HepG2 (cell line): Measurements from ENCODE around the gene HIBADH. TPM values are rescaled to one million over a fixed set of nuclear protein-coding genes. Genes with fewer than 3 reads are reported as not detected.

Experiments
- ATAC-seq: fragments of 200-7000 bp; cut with Tn5 transposase; 3 replicates; pipeline ENCODE4 v1.9.1; 2020; ENCODE audit warnings: mild to moderate bottlenecking, moderate library complexity
- BruUV-seq: library from RNA; stranded (reverse); fragments of 400-500 nt; replicated peaks from 2 replicates; lab custom pipeline; 2021; lab: Mats Ljungman, UMichigan
- CTCF ChIA-PET: fragments of 300-600 bp; formaldehyde crosslinking; extraction: SDS; loops from one replicate; lab custom pipeline; 2021; ENCODE audit warnings: low total read pairs, inconsistent platforms, low intra/inter-chr PET ratio; lab: Yijun Ruan, JAX
- POLR2A ChIA-PET: fragments of 350-600 bp; sonication (Branson Sonifier 250); formaldehyde crosslinking; loops from one replicate; lab custom pipeline; 2020; ENCODE audit warnings: antibody characterized with exemption, inconsistent platforms; lab: Yijun Ruan, JAX
- DNase-seq: peaks from one replicate; pipeline ENCODE4 v3.0.0-alpha.2; 2015; ENCODE audit warnings: low spot score
- FAIRE-seq: peaks from 3 replicates; lab custom pipeline; 2011; peaks lifted over from hg19 to GRCh38; lab: Jason Lieb, UNC
- H2AFZ ChIP-seq: one replicate; pipeline ENCODE4 v1.6.1; 2011; ENCODE audit warnings: low read length, inconsistent platforms
- H3K27ac ChIP-seq: fragments of 300-600 bp; 3 replicates; pipeline ENCODE4 v1.8.0; 2011; ENCODE audit warnings: mixed run types, mild to moderate bottlenecking, mixed read lengths, low read length, inconsistent platforms; ENCODE audit not compliant: insufficient read depth; ENCODE audit errors: extremely low read length
- H3K27me3 ChIP-seq, 2 experiments: fragments of 200-600 bp in 1 of 2; 2 replicates in 1 of 2; 3 replicates in 1 of 2; pipeline versions ENCODE4 v1.6.0 to v1.8.0; 2011; ENCODE audit warnings: low read length in 2 of 2, mild to moderate bottlenecking in 2 of 2, moderate library complexity in 2 of 2, inconsistent platforms in 1 of 2; ENCODE audit not compliant: insufficient read depth in 2 of 2, control insufficient read depth in 1 of 2
- H3K36me3 ChIP-seq, 2 experiments: fragments of 200-600 bp in 1 of 2; replicated peaks in 1 of 2; 2 replicates in 1 of 2; 3 replicates in 1 of 2; pipeline versions ENCODE4 v1.5.1 to v1.8.0; 2011; ENCODE audit warnings: low read length in 2 of 2, inconsistent platforms in 1 of 2; ENCODE audit not compliant: insufficient read depth in 2 of 2, control insufficient read depth in 1 of 2
- H3K4me1 ChIP-seq: 2 replicates; pipeline ENCODE4 v1.5.1; 2012; ENCODE audit warnings: low read length, inconsistent platforms; ENCODE audit not compliant: insufficient read depth
- H3K4me2 ChIP-seq: 2 replicates; pipeline ENCODE4 v1.6.0; 2011; ENCODE audit warnings: low read depth, low read length, inconsistent platforms
- H3K4me3 ChIP-seq, 3 experiments: fragments of 200-600 bp in 1 of 3; sonication (generic), shearing (Covaris generic) in 1 of 3; replicated peaks in 1 of 3; 2 replicates each; pipeline ENCODE4 v1.5.1; 2011 to 2016; ENCODE audit warnings: low read length in 3 of 3, inconsistent platforms in 2 of 3, low read depth in 2 of 3, mild to moderate bottlenecking in 2 of 3, control low read depth in 1 of 3, mixed read lengths in 1 of 3; ENCODE audit not compliant: insufficient read depth in 1 of 3
- H3K79me2 ChIP-seq: one replicate; pipeline ENCODE4 v1.6.1; 2011; ENCODE audit warnings: low read length, inconsistent platforms; ENCODE audit not compliant: insufficient read depth
- H3K9ac ChIP-seq: 2 replicates; pipeline ENCODE4 v1.6.0; 2011; ENCODE audit warnings: mild to moderate bottlenecking, low read depth, low read length, inconsistent platforms; ENCODE audit not compliant: insufficient read depth
- H3K9me3 ChIP-seq: 2 replicates; pipeline ENCODE4 v1.5.1; 2012; ENCODE audit warnings: mild to moderate bottlenecking, low read length
- H4K20me1 ChIP-seq: 2 replicates; pipeline ENCODE4 v1.6.0; 2011; ENCODE audit warnings: inconsistent platforms, mild to moderate bottlenecking, low read length, moderate library complexity; ENCODE audit not compliant: insufficient read depth
- ETV5 ChIP-seq: IDR thresholded peaks from 2 replicates; pipeline ENCODE4 v1.6.1; 2018; ENCODE audit warnings: missing biosample characterization, missing genetic modification reagents, inconsistent platforms, borderline replicate concordance
- HNRNPH1 ChIP-seq: fragments of 200-400 bp; formaldehyde crosslinking; optimal IDR thresholded peaks from 2 replicates; pipeline ENCODE3; 2017; ENCODE audit warnings: mild to moderate bottlenecking, low read depth, low read length
- NFKBIZ ChIP-seq: IDR thresholded peaks from 2 replicates; pipeline ENCODE4 v1.6.1; 2018; ENCODE audit warnings: missing genetic modification reagents, missing compliant biosample characterization
- PCBP2 ChIP-seq: fragments of 200-400 bp; formaldehyde crosslinking; optimal IDR thresholded peaks from 2 replicates; pipeline ENCODE3; 2018; ENCODE audit warnings: low read length, low read depth; ENCODE audit not compliant: poor library complexity, severe bottlenecking
- ZC3H4 ChIP-seq: sonication (generic); formaldehyde crosslinking; IDR thresholded peaks from 2 replicates; pipeline ENCODE4 v1.4.0; 2020; ENCODE audit warnings: missing genetic modification reagents, borderline replicate concordance
- ZFYVE20 ChIP-seq: sonication (generic); formaldehyde crosslinking; IDR thresholded peaks from 2 replicates; pipeline ENCODE4 v1.8.0; 2023; ENCODE audit warnings: low read depth, mild to moderate bottlenecking, moderate library complexity, missing genetic modification reagents, borderline replicate concordance
- ZNF317 ChIP-seq: sonication (generic); formaldehyde crosslinking; IDR thresholded peaks from 2 replicates; pipeline ENCODE4 v1.5.0; 2020; ENCODE audit warnings: mild to moderate bottlenecking, missing genetic modification reagents
- WGBS: methylation state at CpG from one replicate; pipeline ENCODE4 v1.1.6; 2017; ENCODE audit warnings: low lambda C conversion rate; 5-methylcytosine and 5-hydroxymethylcytosine counted together
- in situ Hi-C: cut with HindIII; loops from 2 replicates; pipeline ENCODE4 v1.10.0; 2017; ENCODE audit warnings: low pct_unique_long_range_greater_than_20kb; ENCODE audit not compliant: extremely low pct_ligation_motif_present
- intact Hi-C: fragments of 100-400 bp; cut with micrococcal nuclease; formaldehyde crosslinking; loops from one replicate; pipeline ENCODE4 v1.10.0; 2022; ENCODE audit not compliant: unreplicated experiment
- polyA plus RNA-seq, 8 experiments: library from polyadenylated mRNA; depleted of rRNA in 3 of 8; stranded (reverse) in 7 of 8; unstranded in 1 of 8; fragments of >200 nt; fragmentation: Illumina TruSeq in 4 of 8; extraction: Trizol in 4 of 8; gene quantifications; 2 replicates each; pipeline versions ENCODE4 v1.2.1 to v1.2.3, GENCODE V29; 2011 to 2016; ENCODE audit warnings: low read depth in 4 of 8, missing spikeins in 1 of 8, mixed read lengths in 1 of 8; ENCODE audit not compliant: insufficient read depth in 1 of 8
- total RNA-seq, 5 experiments: library from RNA; depleted of rRNA; stranded (reverse); fragments of >200 nt; fragmentation: Illumina TruSeq; extraction: Trizol; gene quantifications; 2 replicates each; pipeline ENCODE4 v1.2.3, GENCODE V29; 2016; ENCODE audit warnings: low read depth in 1 of 5
- TF ChIP-seq, protein P1 (sequence below): sonication (generic); formaldehyde crosslinking; IDR thresholded peaks from 2 replicates; pipeline ENCODE4 v1.4.0; 2020; ENCODE audit warnings: mild to moderate bottlenecking, missing genetic modification reagents, borderline replicate concordance

The HIBADH gene
- total and polyA plus RNA-seq, 2 of the 13 experiments (the other 11 are each of a cell fraction or from before 2014, with no cell fraction given): 49.9 to 59.5 TPM

DNA sequence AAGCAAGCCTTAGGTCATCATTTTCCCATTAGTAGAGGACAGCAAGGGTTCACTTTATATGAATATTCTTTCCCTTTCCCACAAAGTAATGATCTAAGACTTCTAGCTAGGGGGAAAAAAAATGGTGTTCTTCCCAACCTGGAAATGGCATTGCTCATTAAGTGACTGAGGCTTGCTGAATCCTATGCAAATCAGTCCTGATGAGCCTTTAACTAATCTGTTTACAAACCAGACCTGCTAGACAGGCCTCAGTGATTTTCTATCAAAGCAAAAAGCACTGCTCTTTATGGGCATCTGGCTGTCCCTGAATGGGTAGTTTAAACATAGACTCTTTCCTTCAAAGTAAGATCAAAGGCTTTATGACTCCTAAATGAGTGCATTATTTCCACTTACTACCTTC, 146.3 kb downstream of the HIBADH start (continued):
- TF ChIP-seq ZFYVE20 (CRISPR knock-in tag) (no peak), NFKBIZ (no peak), ZC3H4 (no peak), PCBP2 (no peak), HNRNPH1 (no peak), ZNF317 (CRISPR knock-in tag) (no peak)
- TF ChIP-seq, protein P1, sequence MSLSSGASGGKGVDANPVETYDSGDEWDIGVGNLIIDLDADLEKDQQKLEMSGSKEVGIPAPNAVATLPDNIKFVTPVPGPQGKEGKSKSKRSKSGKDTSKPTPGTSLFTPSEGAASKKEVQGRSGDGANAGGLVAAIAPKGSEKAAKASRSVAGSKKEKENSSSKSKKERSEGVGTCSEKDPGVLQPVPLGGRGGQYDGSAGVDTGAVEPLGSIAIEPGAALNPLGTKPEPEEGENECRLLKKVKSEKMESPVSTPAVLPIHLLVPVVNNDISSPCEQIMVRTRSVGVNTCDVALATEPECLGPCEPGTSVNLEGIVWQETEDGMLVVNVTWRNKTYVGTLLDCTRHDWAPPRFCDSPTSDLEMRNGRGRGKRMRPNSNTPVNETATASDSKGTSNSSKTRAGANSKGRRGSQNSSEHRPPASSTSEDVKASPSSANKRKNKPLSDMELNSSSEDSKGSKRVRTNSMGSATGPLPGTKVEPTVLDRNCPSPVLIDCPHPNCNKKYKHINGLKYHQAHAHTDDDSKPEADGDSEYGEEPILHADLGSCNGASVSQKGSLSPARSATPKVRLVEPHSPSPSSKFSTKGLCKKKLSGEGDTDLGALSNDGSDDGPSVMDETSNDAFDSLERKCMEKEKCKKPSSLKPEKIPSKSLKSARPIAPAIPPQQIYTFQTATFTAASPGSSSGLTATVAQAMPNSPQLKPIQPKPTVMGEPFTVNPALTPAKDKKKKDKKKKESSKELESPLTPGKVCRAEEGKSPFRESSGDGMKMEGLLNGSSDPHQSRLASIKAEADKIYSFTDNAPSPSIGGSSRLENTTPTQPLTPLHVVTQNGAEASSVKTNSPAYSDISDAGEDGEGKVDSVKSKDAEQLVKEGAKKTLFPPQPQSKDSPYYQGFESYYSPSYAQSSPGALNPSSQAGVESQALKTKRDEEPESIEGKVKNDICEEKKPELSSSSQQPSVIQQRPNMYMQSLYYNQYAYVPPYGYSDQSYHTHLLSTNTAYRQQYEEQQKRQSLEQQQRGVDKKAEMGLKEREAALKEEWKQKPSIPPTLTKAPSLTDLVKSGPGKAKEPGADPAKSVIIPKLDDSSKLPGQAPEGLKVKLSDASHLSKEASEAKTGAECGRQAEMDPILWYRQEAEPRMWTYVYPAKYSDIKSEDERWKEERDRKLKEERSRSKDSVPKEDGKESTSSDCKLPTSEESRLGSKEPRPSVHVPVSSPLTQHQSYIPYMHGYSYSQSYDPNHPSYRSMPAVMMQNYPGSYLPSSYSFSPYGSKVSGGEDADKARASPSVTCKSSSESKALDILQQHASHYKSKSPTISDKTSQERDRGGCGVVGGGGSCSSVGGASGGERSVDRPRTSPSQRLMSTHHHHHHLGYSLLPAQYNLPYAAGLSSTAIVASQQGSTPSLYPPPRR (CRISPR knock-in tag): no peak

DNA sequence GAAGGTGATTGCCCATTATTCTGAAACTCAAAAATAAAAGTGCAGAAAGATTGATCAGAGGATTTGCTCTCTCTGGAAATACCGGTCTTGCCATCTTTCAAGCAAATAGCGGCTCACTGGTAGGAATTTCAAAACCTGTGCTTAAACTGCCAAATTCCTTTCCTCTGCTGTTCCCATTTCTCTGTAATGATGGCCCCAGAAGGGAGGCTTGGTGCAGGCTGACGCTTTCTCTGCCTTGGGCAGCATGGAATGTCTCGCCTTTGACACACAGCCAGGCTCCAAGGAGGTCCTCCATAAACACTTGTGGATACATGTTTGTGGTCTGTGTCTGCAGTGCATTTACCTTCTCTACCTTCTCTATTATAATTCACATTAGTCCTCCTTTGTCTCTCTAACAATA, 146.8 kb downstream of the HIBADH start:
- no peak overlapping the region for H3K4me2 ChIP-seq
- ChIA-PET POLR2A (no interaction called here), CTCF (no interaction called here)
- no peak overlapping the region for H2AFZ ChIP-seq
- no peaks in the 10 kb centered on the region for H3K9me3 ChIP-seq
- no peaks in the 10 kb centered on the region; a peak in 1 of 5 replicates for H3K36me3 ChIP-seq
- no TSS peak for BruUV-seq
- in situ Hi-C loops (no loop called here), intact Hi-C loops (no loop called here)
- no peaks in the 10 kb centered on the region; the same call in 1 of the 2 replicates for H4K20me1 ChIP-seq
- H3K27ac ChIP-seq: no peak overlapping the region
- 91% methylated on average over 4 of the region's 4 CpGs for WGBS
- no peak overlapping the region for H3K9ac ChIP-seq
- H3K4me1 ChIP-seq: peaks cover 13% of the 10 kb centered on the region
- FAIRE-seq: no peak
- no peaks in the 10 kb centered on the region for H3K79me2 ChIP-seq
- no peak overlapping the region for H3K4me3 ChIP-seq
- no peaks in the 10 kb centered on the region for H3K27me3 ChIP-seq
- no peak for TF ChIP-seq ETV5 (CRISPR knock-in tag)
- ATAC-seq: no peak
- DNase-seq: no peak
